ENCODE measurements around the gene ZEB2. TPM values are rescaled to one million over a fixed set of nuclear protein-coding genes. Genes with fewer than 3 reads are reported as not detected.

Gene ZEB2
- total and polyA plus RNA-seq, 2 of the 8 experiments (the other 6 are each of a cell fraction or from before 2014, with no cell fraction given) = 0.38 TPM; not detected in 1

DNA sequence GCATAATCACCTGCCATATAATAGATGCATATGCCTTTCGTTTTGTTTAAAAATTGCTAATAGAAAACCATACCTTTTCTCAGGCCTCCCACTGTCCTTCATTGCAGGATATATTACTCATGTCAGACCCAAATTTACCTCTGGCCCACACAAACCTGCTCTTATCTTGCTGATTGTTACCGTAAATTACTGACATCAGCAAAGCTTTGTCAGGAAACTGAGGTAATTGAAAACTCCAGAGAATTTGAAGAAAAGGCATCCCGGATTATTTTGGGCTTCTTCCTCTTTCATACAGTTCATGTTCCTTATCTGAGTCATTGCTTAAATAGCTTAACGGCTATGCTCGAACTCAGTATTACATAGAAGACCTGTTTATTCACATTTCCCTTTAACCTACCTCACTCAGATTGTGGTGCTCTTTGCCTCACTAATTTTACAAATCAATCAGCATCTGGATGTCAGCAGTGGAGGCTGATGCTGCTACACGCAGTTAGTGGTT lies 145.7 kb downstream of the ZEB2 start:
- Histone ChIP-seq H3K14ac (ENCODE audit: insufficient read length) (no peak overlapping the region), H3K27me3 (replicated peaks in 1 of 4; ENCODE audit: control insufficient read depth in 3 of 4, extremely low read depth in 1 of 4, insufficient read depth in 3 of 4, low read length in 3 of 4) (no peaks in the 10 kb centered on the region), H3K23ac (ENCODE audit: insufficient read length) (no peak overlapping the region), H3K79me2 (ENCODE audit: control insufficient read depth in 1 of 2, insufficient read depth in 2 of 2, low read length in 2 of 2) (no peaks in the 10 kb centered on the region), H3K4me1 (replicated peaks in 1 of 4; ENCODE audit: control insufficient read depth in 3 of 4, insufficient read depth in 4 of 4, low read length in 3 of 4) (no peaks in the 10 kb centered on the region), H3K18ac (ENCODE audit: extremely low read depth, low read length) (no peak overlapping the region), H3K36me3 (ENCODE audit: control insufficient read depth in 2 of 4, insufficient read depth in 4 of 4, low read length in 3 of 4) (no peaks in the 10 kb centered on the region; a peak in 2 of 8 replicates), H3K79me1 (ENCODE audit: low read depth, low read length) (no peaks in the 10 kb centered on the region), H3K4me2 (ENCODE audit: insufficient read depth in 1 of 2, low read depth in 2 of 2, low read length in 2 of 2) (no peak overlapping the region), H3K27ac (ENCODE audit: low read depth, low read length) (no peak overlapping the region), H4K5ac (ENCODE audit: insufficient read length, low read depth, low read length) (no peak overlapping the region), H4K91ac (replicated peaks; ENCODE audit: insufficient read length, low read length) (no peak overlapping the region), H3K4ac (replicated peaks; ENCODE audit: insufficient read length, low read depth, low read length) (no peak overlapping the region), H3K56ac (replicated peaks; ENCODE audit: insufficient read length, low read depth, low read length) (no peak overlapping the region), H2BK120ac (replicated peaks; ENCODE audit: low read depth, low read length) (no peak overlapping the region), H3K23me2 (ENCODE audit: low read depth, low read length) (no peaks in the 10 kb centered on the region), H2AFZ (ENCODE audit: low read length) (no peak overlapping the region), H3K9me3 (ENCODE audit: insufficient read depth in 2 of 2, low read depth in 1 of 2, low read length in 1 of 2) (no peaks in the 10 kb centered on the region), H4K8ac (ENCODE audit: extremely low read depth, insufficient read depth, low read length) (no peak overlapping the region), H2BK5ac (ENCODE audit: low read depth, low read length) (no peak overlapping the region), H3K4me3 (ENCODE audit: extremely low read depth in 1 of 4, insufficient read depth in 2 of 4, low read depth in 3 of 4, low read length in 4 of 4) (no peak overlapping the region), H2BK12ac (ENCODE audit: low read depth, low read length) (no peak overlapping the region), H2BK15ac (ENCODE audit: low read length) (no peak overlapping the region), H2AK5ac (ENCODE audit: low read depth, low read length) (no peak overlapping the region), H2BK20ac (ENCODE audit: low read length) (no peak overlapping the region), H3K9ac (replicated peaks in 1 of 4; ENCODE audit: extremely low read depth in 1 of 4, low read depth in 3 of 4, low read length in 3 of 4) (no peak overlapping the region), H4K20me1 (replicated peaks in 1 of 2; ENCODE audit: control insufficient read depth in 1 of 2, insufficient read depth in 2 of 2, low read length in 2 of 2) (no peaks in the 10 kb centered on the region)
- FAIRE-seq = no peak
- ChIA-PET POLR2A (ENCODE audit: partially characterized antibody) (no interaction called here), CTCF (ENCODE audit: partially characterized antibody) (no interaction called here)
- TF ChIP-seq TAF1 (IDR thresholded peaks at IDR 0.05; ENCODE audit: low read depth, low read length) = no peak
- no peak for TF ChIP-seq ASH2L (IDR thresholded peaks at IDR 0.05; ENCODE audit: low read length)
- TF ChIP-seq, protein P1, sequence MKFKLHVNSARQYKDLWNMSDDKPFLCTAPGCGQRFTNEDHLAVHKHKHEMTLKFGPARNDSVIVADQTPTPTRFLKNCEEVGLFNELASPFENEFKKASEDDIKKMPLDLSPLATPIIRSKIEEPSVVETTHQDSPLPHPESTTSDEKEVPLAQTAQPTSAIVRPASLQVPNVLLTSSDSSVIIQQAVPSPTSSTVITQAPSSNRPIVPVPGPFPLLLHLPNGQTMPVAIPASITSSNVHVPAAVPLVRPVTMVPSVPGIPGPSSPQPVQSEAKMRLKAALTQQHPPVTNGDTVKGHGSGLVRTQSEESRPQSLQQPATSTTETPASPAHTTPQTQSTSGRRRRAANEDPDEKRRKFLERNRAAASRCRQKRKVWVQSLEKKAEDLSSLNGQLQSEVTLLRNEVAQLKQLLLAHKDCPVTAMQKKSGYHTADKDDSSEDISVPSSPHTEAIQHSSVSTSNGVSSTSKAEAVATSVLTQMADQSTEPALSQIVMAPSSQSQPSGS (IDR thresholded peaks at IDR 0.05; ENCODE audit: low read length) = no peak
- TF ChIP-seq BACH1 (IDR thresholded peaks at IDR 0.05; ENCODE audit: low read length) = no peak
- TF ChIP-seq RFX5 (IDR thresholded peaks at IDR 0.05; ENCODE audit: borderline replicate concordance, low read depth, low read length) = no peak
- no peak for TF ChIP-seq ZNF274 (IDR thresholded peaks at IDR 0.05; ENCODE audit: borderline replicate concordance, extremely low read depth, low read length)
- TF ChIP-seq BRCA1 (IDR thresholded peaks at IDR 0.05; ENCODE audit: low read depth, low read length) = no peak
- TF ChIP-seq, protein P2, sequence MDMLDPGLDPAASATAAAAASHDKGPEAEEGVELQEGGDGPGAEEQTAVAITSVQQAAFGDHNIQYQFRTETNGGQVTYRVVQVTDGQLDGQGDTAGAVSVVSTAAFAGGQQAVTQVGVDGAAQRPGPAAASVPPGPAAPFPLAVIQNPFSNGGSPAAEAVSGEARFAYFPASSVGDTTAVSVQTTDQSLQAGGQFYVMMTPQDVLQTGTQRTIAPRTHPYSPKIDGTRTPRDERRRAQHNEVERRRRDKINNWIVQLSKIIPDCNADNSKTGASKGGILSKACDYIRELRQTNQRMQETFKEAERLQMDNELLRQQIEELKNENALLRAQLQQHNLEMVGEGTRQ (IDR thresholded peaks at IDR 0.05; ENCODE audit: low read length) = no peak
- no peak for TF ChIP-seq JUN (IDR thresholded peaks at IDR 0.05; ENCODE audit: low read depth, low read length)
- TF ChIP-seq MAFK (IDR thresholded peaks at IDR 0.05; ENCODE audit: low read depth, low read length) = no peak
- 87% methylated on average over 6 of the region's 6 CpGs; no CpG with 5 or more reads in 1 of the 2 experiments for WGBS, 2 experiments (ENCODE audit: extremely low coverage in 1 of 2, insufficient coverage in 1 of 2, insufficient read length in 1 of 2, insufficient replicate concordance in 2 of 2, low coverage in 1 of 2, low lambda C conversion rate in 2 of 2, missing lambda C conversion rate in 1 of 2)
- no peak for DNase-seq (ENCODE audit: low read depth in 1 of 2, low spot score in 2 of 2)
